ENCODE data around the gene ECEL1.

GRCh38 chr2:232434091-232434490 lies 53.5 kb downstream of the ECEL1 start:
- TF ChIP-seq CTCF (IDR thresholded peaks at IDR 0.05) (no peak), POLR2A (IDR thresholded peaks at IDR 0.05) (no peak)
